ENCODE measurements around the gene FOXM1. TPM values are rescaled to one million over a fixed set of nuclear protein-coding genes. Genes with fewer than 3 reads are reported as not detected.
A peak's percentile ranks its signal among the peaks of the same experiment; 100 is the strongest.

The FOXM1 gene
- total RNA-seq, 1 donor from 2014 or later, result 1.2 TPM

- DNase-seq (ENCODE audit: missing footprints) (no peak), ATAC-seq (no peak)
- intact Hi-C loops (cut with DNase I), result no loop called here
These were observed 52.4 kb downstream of the FOXM1 start for GRCh38 chr12:2824541-2824940.

GRCh38 chr12:2823483-2823882, 53.5 kb downstream of the FOXM1 start:
- intact Hi-C loops (cut with DNase I), result no loop called here
- no peak for ATAC-seq
- no peak for DNase-seq (ENCODE audit: missing footprints)

- no peak for DNase-seq (ENCODE audit: missing footprints)
- intact Hi-C loops (cut with DNase I), result no loop called here
- ATAC-seq, result no peak
These were observed 56.5 kb downstream of the FOXM1 start for GRCh38 chr12:2820432-2820831.

GRCh38 chr12:2819810-2820209, 57.2 kb downstream of the FOXM1 start:
- DNase-seq (ENCODE audit: missing footprints) (no peak), ATAC-seq (no peak)
- intact Hi-C loops (cut with DNase I), result no loop called here

GRCh38 chr12:2813214-2814185, 63.5 kb downstream of the FOXM1 start:
- ATAC-seq, result peak; percentile 37
- intact Hi-C loops (cut with DNase I), result no loop called here
- DNase-seq (ENCODE audit: missing footprints), result no peak

- peak; percentile 99 for ATAC-seq
- peak; percentile 100 for DNase-seq (ENCODE audit: missing footprints)
- intact Hi-C loops (cut with DNase I), result loop anchor here (1.0 kb wide), 1 partner anchor 17 kb away; no protein-coding TSS in a partner anchor
These were observed 64.4 kb downstream of the FOXM1 start, which contains the start of gene ITFG2 for GRCh38 chr12:2812290-2813213. Gene ITFG2, plus strand, starts transcription at chr12:2812668. Its CDS starts 93 bp downstream, at chr12:2812761.

GRCh38 chr12:2811801-2812200, 65.2 kb downstream of the FOXM1 start:
- DNase-seq (ENCODE audit: missing footprints) (no peak), ATAC-seq (no peak)
- intact Hi-C loops (cut with DNase I), result loop anchor here (1.0 kb wide), 1 partner anchor 16 kb away; no protein-coding TSS in a partner anchor

Other genes starting within 250 kb of the FOXM1 start
- 64.1 TPM for gene FKBP4, start 82.2 kb downstream of the FOXM1 start, total RNA-seq
- gene ITFG2, start 64.5 kb downstream of the FOXM1 start, total RNA-seq, result 11.4 TPM
- 3.2 TPM for gene NRIP2, start 42.1 kb downstream of the FOXM1 start, total RNA-seq
- not detected for gene TEX52, start 20.1 kb downstream of the FOXM1 start, total RNA-seq
- 4.3 TPM for gene RHNO1, start within 50 bp of the FOXM1 start, total RNA-seq
- gene TULP3, start 13.7 kb upstream of the FOXM1 start, total RNA-seq, result 6.8 TPM
- gene TEAD4, start 82.2 kb upstream of the FOXM1 start, total RNA-seq, result 13.4 TPM
- 193 TPM for gene TSPAN9, start 200.2 kb upstream of the FOXM1 start, total RNA-seq

Measured in Right ventricle myocardium inferior (tissue), 1 donor.